Astrocyte (in vitro differentiated cells and primary cell): ENCODE data around the gene SLC47A1. TPM values are rescaled to one million over a fixed set of nuclear protein-coding genes. Genes with fewer than 3 reads are reported as not detected.

Source experiments
- DNase-seq: peaks from one replicate; pipeline ENCODE4 v3.0.0-alpha.2; 2010; ENCODE audit warnings: low read depth
- FAIRE-seq: peaks from 2 replicates; lab custom pipeline; 2011; peaks lifted over from hg19 to GRCh38; lab: Jason Lieb, UNC
- H2AFZ ChIP-seq: 2 replicates; pipeline ENCODE4 v1.6.0; 2012; ENCODE audit warnings: low read depth, low read length, inconsistent platforms
- H3K27ac ChIP-seq: 2 replicates; pipeline ENCODE4 v1.5.1; 2011; ENCODE audit warnings: low read depth, low read length, inconsistent platforms
- H3K27me3 ChIP-seq: 2 replicates; pipeline ENCODE4 v1.6.0; 2011; ENCODE audit warnings: low read length, inconsistent platforms; ENCODE audit not compliant: insufficient read depth
- H3K36me3 ChIP-seq: 2 replicates; pipeline ENCODE4 v1.5.1; 2011; ENCODE audit warnings: low read length, inconsistent platforms; ENCODE audit not compliant: insufficient read depth
- H3K4me1 ChIP-seq: 2 replicates; pipeline ENCODE4 v1.5.1; 2011; ENCODE audit warnings: low read length, inconsistent platforms; ENCODE audit not compliant: insufficient read depth
- H3K4me2 ChIP-seq: 2 replicates; pipeline ENCODE4 v1.6.0; 2012; ENCODE audit warnings: low read length, inconsistent platforms
- H3K4me3 ChIP-seq: 2 replicates; pipeline ENCODE4 v1.5.1; 2011; ENCODE audit warnings: low read depth, mild to moderate bottlenecking, low read length, inconsistent platforms; ENCODE audit not compliant: insufficient read depth
- H3K79me2 ChIP-seq: 2 replicates; pipeline ENCODE4 v1.6.0; 2012; ENCODE audit warnings: mild to moderate bottlenecking, low read length, inconsistent platforms; ENCODE audit not compliant: insufficient read depth
- H3K9ac ChIP-seq: 2 replicates; pipeline ENCODE4 v1.6.0; 2012; ENCODE audit warnings: mild to moderate bottlenecking, low read length, inconsistent platforms
- H3K9me3 ChIP-seq: 2 replicates; pipeline ENCODE4 v1.5.1; 2012; ENCODE audit warnings: low read depth, mild to moderate bottlenecking, low read length, inconsistent platforms; ENCODE audit not compliant: insufficient read depth
- H4K20me1 ChIP-seq: 2 replicates; pipeline ENCODE4 v1.6.0; 2012; ENCODE audit warnings: low read length, inconsistent platforms; ENCODE audit not compliant: insufficient read depth
- H3K27ac Mint-ChIP-seq: one replicate; pipeline ENCODE4 v1.8.0; 2021; ENCODE audit warnings: mild to moderate bottlenecking, mixed read lengths; ENCODE audit not compliant: unreplicated experiment
- H3K27me3 Mint-ChIP-seq: one replicate; pipeline ENCODE4 v1.8.0; 2021; ENCODE audit warnings: low read depth, mixed read lengths; ENCODE audit not compliant: unreplicated experiment
- H3K36me3 Mint-ChIP-seq: one replicate; pipeline ENCODE4 v1.8.0; 2021; ENCODE audit warnings: low read depth, mixed read lengths; ENCODE audit not compliant: unreplicated experiment
- H3K4me1 Mint-ChIP-seq: one replicate; pipeline ENCODE4 v1.8.0; 2021; ENCODE audit warnings: low read depth, mixed read lengths; ENCODE audit not compliant: unreplicated experiment
- H3K4me3 Mint-ChIP-seq: one replicate; pipeline ENCODE4 v1.8.0; 2021; ENCODE audit warnings: mild to moderate bottlenecking, moderate library complexity, mixed read lengths; ENCODE audit not compliant: unreplicated experiment
- H3K9me3 Mint-ChIP-seq: one replicate; pipeline ENCODE4 v1.8.0; 2021; ENCODE audit warnings: mild to moderate bottlenecking, mixed read lengths; ENCODE audit not compliant: unreplicated experiment
- EZH2 ChIP-seq: IDR thresholded peaks from 2 replicates; pipeline ENCODE4 v1.6.1; 2012; ENCODE audit warnings: mild to moderate bottlenecking, low read length, inconsistent platforms; ENCODE audit not compliant: insufficient read depth
- total RNA-seq: library from RNA; stranded (reverse); gene quantifications from 2 replicates; pipeline ENCODE4 v1.2.1, GENCODE V29; 2021
- TF ChIP-seq, protein P1 (sequence below): IDR thresholded peaks from 2 replicates; pipeline ENCODE4 v1.5.1; 2011; ENCODE audit warnings: low read depth, mild to moderate bottlenecking, inconsistent platforms, low read length, moderate library complexity; ENCODE audit not compliant: insufficient read depth

SLC47A1 gene
- total RNA-seq, 1 donor from 2014 or later: 0.75 TPM

GRCh38 chr17:19549746-19550623 is 16.3 kb downstream of the SLC47A1 start:
- H2AFZ ChIP-seq: no peak overlapping the region
- FAIRE-seq (no peak), DNase-seq (no peak)
- H3K27ac ChIP-seq: no peak overlapping the region
- H3K9me3 ChIP-seq: no peaks in the 10 kb centered on the region
- H3K27me3 ChIP-seq: peaks cover 16% of the 10 kb centered on the region
- Mint-ChIP-seq H3K4me3 (no peak overlapping the region), H3K4me1 (no peaks in the 10 kb centered on the region), H3K36me3 (no peaks in the 10 kb centered on the region), H3K27ac (no peak overlapping the region), H3K27me3 (peaks cover 59% of the 10 kb centered on the region), H3K9me3 (peaks cover 8% of the 10 kb centered on the region)
- no peak overlapping the region for H3K4me2 ChIP-seq
- no peak overlapping the region for H3K9ac ChIP-seq
- no peak for TF ChIP-seq EZH2
- TF ChIP-seq, protein P1, sequence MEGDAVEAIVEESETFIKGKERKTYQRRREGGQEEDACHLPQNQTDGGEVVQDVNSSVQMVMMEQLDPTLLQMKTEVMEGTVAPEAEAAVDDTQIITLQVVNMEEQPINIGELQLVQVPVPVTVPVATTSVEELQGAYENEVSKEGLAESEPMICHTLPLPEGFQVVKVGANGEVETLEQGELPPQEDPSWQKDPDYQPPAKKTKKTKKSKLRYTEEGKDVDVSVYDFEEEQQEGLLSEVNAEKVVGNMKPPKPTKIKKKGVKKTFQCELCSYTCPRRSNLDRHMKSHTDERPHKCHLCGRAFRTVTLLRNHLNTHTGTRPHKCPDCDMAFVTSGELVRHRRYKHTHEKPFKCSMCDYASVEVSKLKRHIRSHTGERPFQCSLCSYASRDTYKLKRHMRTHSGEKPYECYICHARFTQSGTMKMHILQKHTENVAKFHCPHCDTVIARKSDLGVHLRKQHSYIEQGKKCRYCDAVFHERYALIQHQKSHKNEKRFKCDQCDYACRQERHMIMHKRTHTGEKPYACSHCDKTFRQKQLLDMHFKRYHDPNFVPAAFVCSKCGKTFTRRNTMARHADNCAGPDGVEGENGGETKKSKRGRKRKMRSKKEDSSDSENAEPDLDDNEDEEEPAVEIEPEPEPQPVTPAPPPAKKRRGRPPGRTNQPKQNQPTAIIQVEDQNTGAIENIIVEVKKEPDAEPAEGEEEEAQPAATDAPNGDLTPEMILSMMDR: no peak
- H3K4me1 ChIP-seq: no peaks in the 10 kb centered on the region
- no peaks in the 10 kb centered on the region for H3K79me2 ChIP-seq
- H3K36me3 ChIP-seq: no peaks in the 10 kb centered on the region
- H4K20me1 ChIP-seq: no peaks in the 10 kb centered on the region
- no peak overlapping the region for H3K4me3 ChIP-seq

GRCh38 chr17:19551165-19551564 is 17.5 kb downstream of the SLC47A1 start:
- H3K4me1 Mint-ChIP-seq: no peaks in the 10 kb centered on the region
- no peaks in the 10 kb centered on the region for H3K79me2 ChIP-seq
- H3K4me3 ChIP-seq: no peak overlapping the region
- FAIRE-seq (no peak), DNase-seq (no peak)
- H3K27ac ChIP-seq: no peak overlapping the region
- TF ChIP-seq EZH2: no peak
- TF ChIP-seq, protein P1: no peak
- H3K4me3 Mint-ChIP-seq: no peak overlapping the region
- H3K27me3 ChIP-seq: peaks cover 18% of the 10 kb centered on the region
- no peaks in the 10 kb centered on the region for H3K4me1 ChIP-seq
- H3K36me3 Mint-ChIP-seq: no peaks in the 10 kb centered on the region
- peaks cover 68% of the 10 kb centered on the region for H3K27me3 Mint-ChIP-seq
- no peaks in the 10 kb centered on the region for H3K36me3 ChIP-seq
- H2AFZ ChIP-seq: no peak overlapping the region
- H3K27ac Mint-ChIP-seq: no peak overlapping the region
- H3K9ac ChIP-seq: no peak overlapping the region
- H3K9me3 ChIP-seq: no peaks in the 10 kb centered on the region
- H3K4me2 ChIP-seq: no peak overlapping the region
- H3K9me3 Mint-ChIP-seq: peaks cover 8% of the 10 kb centered on the region
- no peaks in the 10 kb centered on the region for H4K20me1 ChIP-seq

GRCh38 chr17:19551591-19552148 is 18.0 kb downstream of the SLC47A1 start:
- Histone ChIP-seq H3K79me2 (no peaks in the 10 kb centered on the region), H4K20me1 (no peaks in the 10 kb centered on the region), H3K36me3 (no peaks in the 10 kb centered on the region), H3K9me3 (no peaks in the 10 kb centered on the region), H2AFZ (no peak overlapping the region), H3K9ac (no peak overlapping the region), H3K4me1 (no peaks in the 10 kb centered on the region), H3K27me3 (peaks cover 18% of the 10 kb centered on the region), H3K4me2 (no peak overlapping the region), H3K4me3 (no peak overlapping the region), H3K27ac (no peak overlapping the region)
- Mint-ChIP-seq H3K9me3 (peaks cover 8% of the 10 kb centered on the region), H3K27ac (no peak overlapping the region), H3K4me1 (no peaks in the 10 kb centered on the region), H3K27me3 (peaks cover 63% of the 10 kb centered on the region), H3K4me3 (no peak overlapping the region), H3K36me3 (no peaks in the 10 kb centered on the region)
- FAIRE-seq (no peak), DNase-seq (no peak)
- TF ChIP-seq, protein P1: no peak
- TF ChIP-seq EZH2: no peak
